Neural cell (in vitro differentiated cells): Measurements from ENCODE around the gene MAML3. TPM values are rescaled to one million over a fixed set of nuclear protein-coding genes. Genes with fewer than 3 reads are reported as not detected.

Experiments
- H2AFZ ChIP-seq: fragments of 200-600, 300-800 bp; sonication (generic), shearing (Covaris generic); 2 replicates; pipeline ENCODE4 v1.6.0; 2014; ENCODE audit warnings: low read depth, mild to moderate bottlenecking, antibody characterized with exemption, low read length, moderate library complexity
- H3F3A ChIP-seq: fragments of 200-600 bp; shearing (Covaris generic); 2 replicates; pipeline ENCODE4 v1.6.1; 2016; ENCODE audit warnings: mild to moderate bottlenecking, moderate library complexity, mixed read lengths, antibody characterized with exemption, low read length; ENCODE audit not compliant: insufficient read depth, poor library complexity, severe bottlenecking
- H3K27ac ChIP-seq: fragments of 200-600, 300-800 bp; sonication (generic), shearing (Covaris generic); 2 replicates; pipeline ENCODE4 v1.5.1; 2014; ENCODE audit warnings: mild to moderate bottlenecking, low read length, moderate library complexity
- H3K27me3 ChIP-seq: fragments of 300-800, 200-600 bp; sonication (generic), shearing (Covaris generic); 2 replicates; pipeline ENCODE4 v1.6.0; 2014; ENCODE audit warnings: mild to moderate bottlenecking, low read depth, low read length, moderate library complexity; ENCODE audit not compliant: insufficient read depth
- H3K36me3 ChIP-seq: fragments of 300-800, 200-600 bp; sonication (generic), shearing (Covaris generic); 2 replicates; pipeline ENCODE4 v1.5.1; 2014; ENCODE audit warnings: mild to moderate bottlenecking, antibody characterized with exemption, low read length, moderate library complexity; ENCODE audit not compliant: insufficient read depth
- H3K4me2 ChIP-seq: fragments of 300-800, 200-600 bp; sonication (generic), shearing (Covaris generic); 2 replicates; pipeline ENCODE4 v1.6.0; 2014; ENCODE audit warnings: mild to moderate bottlenecking, low read length
- H3K4me3 ChIP-seq: fragments of 300-800, 200-600 bp; sonication (generic), shearing (Covaris generic); 2 replicates; pipeline ENCODE4 v1.5.1; 2014; ENCODE audit warnings: mild to moderate bottlenecking, low read length, moderate library complexity
- H3K79me2 ChIP-seq: fragments of 200-600 bp; shearing (Covaris generic); replicated peaks from 2 replicates; pipeline ENCODE4 v1.6.0; 2014; ENCODE audit warnings: mild to moderate bottlenecking, low read length, moderate library complexity; ENCODE audit not compliant: insufficient read depth
- H3K9ac ChIP-seq: fragments of 300-800, 200-600 bp; sonication (generic), shearing (Covaris generic); 2 replicates; pipeline ENCODE4 v1.6.1; 2016; ENCODE audit warnings: mild to moderate bottlenecking, low read length, mixed read lengths
- H3K9me2 ChIP-seq: fragments of 200-600 bp; shearing (Covaris generic); 2 replicates; pipeline ENCODE4 v1.6.1; 2016; ENCODE audit warnings: mild to moderate bottlenecking, low read length, mixed read lengths; ENCODE audit not compliant: insufficient read depth
- H3K9me3 ChIP-seq: fragments of 200-600, 300-800 bp; sonication (generic), shearing (Covaris generic); 2 replicates; pipeline ENCODE4 v1.6.1; 2016; ENCODE audit warnings: mild to moderate bottlenecking, mixed run types, low read length, moderate library complexity, mixed read lengths
- H4K20me1 ChIP-seq: fragments of 200-600 bp; shearing (Covaris generic); 2 replicates; pipeline ENCODE4 v1.6.1; 2016; ENCODE audit warnings: mild to moderate bottlenecking, mixed run types; ENCODE audit not compliant: insufficient read depth
- EP300 ChIP-seq: fragments of 450-650 bp; conservative IDR thresholded peaks from 2 replicates; pipeline ENCODE4 v1.6.1; 2014; ENCODE audit warnings: antibody characterized with exemption, mild to moderate bottlenecking, moderate library complexity; ENCODE audit not compliant: poor library complexity, severe bottlenecking
- EZH2 ChIP-seq: fragments of 200-600, 300-800 bp; shearing (Covaris generic), sonication (generic); IDR thresholded peaks from 2 replicates; pipeline ENCODE4 v1.6.1; 2014; ENCODE audit warnings: antibody characterized with exemption, low read length, borderline replicate concordance, mild to moderate bottlenecking; ENCODE audit not compliant: insufficient read depth, poor library complexity, severe bottlenecking
- MXI1 ChIP-seq: fragments of 450-650 bp; conservative IDR thresholded peaks from 2 replicates; pipeline ENCODE4 v1.6.1; 2014; ENCODE audit warnings: antibody characterized with exemption, mild to moderate bottlenecking; ENCODE audit not compliant: poor library complexity, severe bottlenecking
- POLR2AphosphoS5 ChIP-seq: IDR thresholded peaks from 2 replicates; pipeline ENCODE4 v1.6.1; 2012
- RAD21 ChIP-seq: fragments of 450-650 bp; conservative IDR thresholded peaks from 2 replicates; pipeline ENCODE4 v1.6.1; 2014; ENCODE audit warnings: antibody characterized with exemption, mild to moderate bottlenecking, moderate library complexity
- SMC3 ChIP-seq: fragments of 450-650 bp; conservative IDR thresholded peaks from 2 replicates; pipeline ENCODE4 v1.6.1; 2014; ENCODE audit warnings: antibody characterized with exemption, mild to moderate bottlenecking, moderate library complexity; ENCODE audit not compliant: poor library complexity
- TAF1 ChIP-seq: IDR thresholded peaks from 2 replicates; pipeline ENCODE4 v1.6.1; 2012; ENCODE audit warnings: low read depth
- polyA plus RNA-seq: library from polyadenylated mRNA; depleted of rRNA; stranded (reverse); fragments of >200 nt; gene quantifications from 2 replicates; pipeline ENCODE4 v1.2.3, GENCODE V29; 2014
- TF ChIP-seq, protein P1 (sequence below): fragments of 450-650 bp; IDR thresholded peaks from 2 replicates; pipeline ENCODE4 v1.5.1; 2014; ENCODE audit warnings: antibody characterized with exemption, mild to moderate bottlenecking, moderate library complexity; ENCODE audit not compliant: poor library complexity, severe bottlenecking
- TF ChIP-seq, protein P2 (sequence below): IDR thresholded peaks from 2 replicates; pipeline ENCODE4 v1.6.1; 2012; ENCODE audit warnings: borderline replicate concordance

The MAML3 gene
- polyA plus RNA-seq, 1 donor from 2014 or later = 10.2 TPM

DNA sequence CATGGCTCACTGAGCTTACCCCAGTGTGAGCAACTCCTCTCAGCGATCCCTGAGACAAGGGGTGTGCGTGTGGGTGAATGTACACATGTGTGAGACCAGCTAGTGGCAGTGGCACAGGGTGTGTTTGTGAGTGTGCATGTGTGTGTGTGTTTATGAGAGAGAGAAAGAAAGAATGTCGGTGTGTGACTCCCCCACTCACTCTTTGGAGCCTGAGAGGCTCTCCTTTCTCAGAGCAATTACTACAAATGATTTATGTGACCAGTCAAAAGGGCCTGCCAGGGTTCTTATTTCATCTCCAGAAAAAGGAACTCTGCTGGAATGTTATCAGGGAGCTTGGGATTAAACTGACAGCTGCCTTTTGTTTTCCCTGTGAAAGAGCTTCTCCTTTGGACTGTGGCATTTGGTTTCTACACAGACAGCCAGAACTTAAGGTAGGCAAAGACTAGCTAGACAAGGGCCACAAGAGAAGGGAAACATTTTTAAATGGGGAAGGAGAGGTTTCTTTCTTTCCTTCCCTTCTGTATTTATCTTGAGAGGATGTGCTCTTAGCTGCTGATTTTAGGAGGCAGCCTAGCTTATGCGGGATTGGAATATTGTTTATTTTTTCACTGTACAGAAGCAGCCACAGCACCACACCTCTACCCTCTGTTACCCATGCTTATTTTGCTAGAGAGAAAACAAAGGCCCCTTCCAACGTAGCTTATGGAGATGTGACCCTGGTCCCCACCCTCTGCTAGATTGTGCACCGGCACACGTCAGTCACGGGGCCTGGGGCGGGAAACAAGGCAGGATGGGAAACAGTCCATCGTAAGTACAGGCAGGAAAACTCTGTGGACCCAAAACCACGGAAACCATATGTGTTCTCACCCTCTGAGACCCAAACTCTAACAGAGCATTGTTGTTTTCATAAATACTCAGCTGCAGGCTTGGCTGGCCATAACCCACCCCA lies 344.9 kb downstream of the MAML3 start:
- H3K79me2 ChIP-seq = peaks cover 14% of the 10 kb centered on the region
- no peaks in the 10 kb centered on the region for H3K9me2 ChIP-seq
- H3K27ac ChIP-seq = peak overlapping the region; percentile 68
- no peaks in the 10 kb centered on the region for H3K36me3 ChIP-seq
- no peaks in the 10 kb centered on the region for H4K20me1 ChIP-seq
- H3F3A ChIP-seq = peaks cover 3% of the 10 kb centered on the region
- no peaks in the 10 kb centered on the region for H3K9me3 ChIP-seq
- H3K4me3 ChIP-seq = no peak overlapping the region
- H3K4me2 ChIP-seq = no peak overlapping the region
- TF ChIP-seq EZH2 (no peak), RAD21 (no peak), EP300 (no peak), POLR2AphosphoS5 (no peak)
- TF ChIP-seq, protein P1, sequence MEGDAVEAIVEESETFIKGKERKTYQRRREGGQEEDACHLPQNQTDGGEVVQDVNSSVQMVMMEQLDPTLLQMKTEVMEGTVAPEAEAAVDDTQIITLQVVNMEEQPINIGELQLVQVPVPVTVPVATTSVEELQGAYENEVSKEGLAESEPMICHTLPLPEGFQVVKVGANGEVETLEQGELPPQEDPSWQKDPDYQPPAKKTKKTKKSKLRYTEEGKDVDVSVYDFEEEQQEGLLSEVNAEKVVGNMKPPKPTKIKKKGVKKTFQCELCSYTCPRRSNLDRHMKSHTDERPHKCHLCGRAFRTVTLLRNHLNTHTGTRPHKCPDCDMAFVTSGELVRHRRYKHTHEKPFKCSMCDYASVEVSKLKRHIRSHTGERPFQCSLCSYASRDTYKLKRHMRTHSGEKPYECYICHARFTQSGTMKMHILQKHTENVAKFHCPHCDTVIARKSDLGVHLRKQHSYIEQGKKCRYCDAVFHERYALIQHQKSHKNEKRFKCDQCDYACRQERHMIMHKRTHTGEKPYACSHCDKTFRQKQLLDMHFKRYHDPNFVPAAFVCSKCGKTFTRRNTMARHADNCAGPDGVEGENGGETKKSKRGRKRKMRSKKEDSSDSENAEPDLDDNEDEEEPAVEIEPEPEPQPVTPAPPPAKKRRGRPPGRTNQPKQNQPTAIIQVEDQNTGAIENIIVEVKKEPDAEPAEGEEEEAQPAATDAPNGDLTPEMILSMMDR = no peak
- peak overlapping the region; percentile 17 for H2AFZ ChIP-seq
- peak overlapping the region; percentile 38 for H3K9ac ChIP-seq
- no peaks in the 10 kb centered on the region for H3K27me3 ChIP-seq

GRCh38 chr4:139808381-139808807 lies 345.6 kb downstream of the MAML3 start:
- no peak for TF ChIP-seq EP300
- TF ChIP-seq RAD21 = no peak
- TF ChIP-seq MXI1 = no peak
- TF ChIP-seq SMC3 = no peak
- TF ChIP-seq TAF1 = no peak
- TF ChIP-seq, protein P2, sequence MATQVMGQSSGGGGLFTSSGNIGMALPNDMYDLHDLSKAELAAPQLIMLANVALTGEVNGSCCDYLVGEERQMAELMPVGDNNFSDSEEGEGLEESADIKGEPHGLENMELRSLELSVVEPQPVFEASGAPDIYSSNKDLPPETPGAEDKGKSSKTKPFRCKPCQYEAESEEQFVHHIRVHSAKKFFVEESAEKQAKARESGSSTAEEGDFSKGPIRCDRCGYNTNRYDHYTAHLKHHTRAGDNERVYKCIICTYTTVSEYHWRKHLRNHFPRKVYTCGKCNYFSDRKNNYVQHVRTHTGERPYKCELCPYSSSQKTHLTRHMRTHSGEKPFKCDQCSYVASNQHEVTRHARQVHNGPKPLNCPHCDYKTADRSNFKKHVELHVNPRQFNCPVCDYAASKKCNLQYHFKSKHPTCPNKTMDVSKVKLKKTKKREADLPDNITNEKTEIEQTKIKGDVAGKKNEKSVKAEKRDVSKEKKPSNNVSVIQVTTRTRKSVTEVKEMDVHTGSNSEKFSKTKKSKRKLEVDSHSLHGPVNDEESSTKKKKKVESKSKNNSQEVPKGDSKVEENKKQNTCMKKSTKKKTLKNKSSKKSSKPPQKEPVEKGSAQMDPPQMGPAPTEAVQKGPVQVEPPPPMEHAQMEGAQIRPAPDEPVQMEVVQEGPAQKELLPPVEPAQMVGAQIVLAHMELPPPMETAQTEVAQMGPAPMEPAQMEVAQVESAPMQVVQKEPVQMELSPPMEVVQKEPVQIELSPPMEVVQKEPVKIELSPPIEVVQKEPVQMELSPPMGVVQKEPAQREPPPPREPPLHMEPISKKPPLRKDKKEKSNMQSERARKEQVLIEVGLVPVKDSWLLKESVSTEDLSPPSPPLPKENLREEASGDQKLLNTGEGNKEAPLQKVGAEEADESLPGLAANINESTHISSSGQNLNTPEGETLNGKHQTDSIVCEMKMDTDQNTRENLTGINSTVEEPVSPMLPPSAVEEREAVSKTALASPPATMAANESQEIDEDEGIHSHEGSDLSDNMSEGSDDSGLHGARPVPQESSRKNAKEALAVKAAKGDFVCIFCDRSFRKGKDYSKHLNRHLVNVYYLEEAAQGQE = no peak
- TF ChIP-seq EZH2 = no peak
- no peak for TF ChIP-seq POLR2AphosphoS5
- TF ChIP-seq, protein P1 = no peak
- H3K9ac ChIP-seq = peak overlapping the region; percentile 38
- H2AFZ ChIP-seq = peak overlapping the region; percentile 17
- no peaks in the 10 kb centered on the region for H3K36me3 ChIP-seq
- H3K9me3 ChIP-seq = no peaks in the 10 kb centered on the region
- H3K4me3 ChIP-seq = no peak overlapping the region
- H3K4me2 ChIP-seq = no peak overlapping the region
- H3K27ac ChIP-seq = peak overlapping the region; percentile 68
- H3K27me3 ChIP-seq = no peaks in the 10 kb centered on the region
- H3K79me2 ChIP-seq = peaks cover 12% of the 10 kb centered on the region
- H4K20me1 ChIP-seq = no peaks in the 10 kb centered on the region
- peaks cover 3% of the 10 kb centered on the region for H3F3A ChIP-seq
- no peaks in the 10 kb centered on the region for H3K9me2 ChIP-seq
